ENCODE measurements around the gene PIK3R2.

DNA sequence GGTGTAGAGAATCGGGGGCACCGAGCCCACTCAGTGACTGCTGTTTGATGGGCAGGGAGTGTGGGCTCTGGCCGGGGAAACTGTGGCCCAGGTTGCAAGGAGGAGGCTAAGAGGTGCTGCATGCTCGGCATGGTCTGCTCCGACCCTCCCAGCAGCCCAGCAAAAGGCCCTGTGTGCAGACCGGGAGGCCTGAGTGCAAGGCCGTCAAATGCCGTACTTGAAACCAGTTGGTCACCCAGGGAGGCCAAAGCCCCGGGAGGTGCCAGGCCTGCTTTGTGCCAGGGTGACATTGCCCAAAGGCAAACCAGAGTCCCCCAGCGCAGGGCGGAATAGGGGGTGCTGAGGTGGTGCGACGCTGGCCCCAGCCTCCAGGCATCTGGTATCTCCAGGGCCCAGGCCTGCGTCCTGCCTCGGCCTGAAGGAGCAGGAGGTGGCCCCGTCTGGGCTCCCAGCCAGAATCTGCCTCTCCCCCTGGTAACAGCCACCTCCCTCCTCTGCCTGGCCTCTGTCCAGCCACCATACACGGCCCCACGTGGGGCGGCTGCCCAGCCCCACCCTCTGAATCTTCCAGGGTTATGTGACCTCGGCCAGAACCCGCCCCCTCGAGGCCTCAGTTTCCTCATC lies 4.0 kb downstream of the PIK3R2 start:
- TF ChIP-seq, protein P1, sequence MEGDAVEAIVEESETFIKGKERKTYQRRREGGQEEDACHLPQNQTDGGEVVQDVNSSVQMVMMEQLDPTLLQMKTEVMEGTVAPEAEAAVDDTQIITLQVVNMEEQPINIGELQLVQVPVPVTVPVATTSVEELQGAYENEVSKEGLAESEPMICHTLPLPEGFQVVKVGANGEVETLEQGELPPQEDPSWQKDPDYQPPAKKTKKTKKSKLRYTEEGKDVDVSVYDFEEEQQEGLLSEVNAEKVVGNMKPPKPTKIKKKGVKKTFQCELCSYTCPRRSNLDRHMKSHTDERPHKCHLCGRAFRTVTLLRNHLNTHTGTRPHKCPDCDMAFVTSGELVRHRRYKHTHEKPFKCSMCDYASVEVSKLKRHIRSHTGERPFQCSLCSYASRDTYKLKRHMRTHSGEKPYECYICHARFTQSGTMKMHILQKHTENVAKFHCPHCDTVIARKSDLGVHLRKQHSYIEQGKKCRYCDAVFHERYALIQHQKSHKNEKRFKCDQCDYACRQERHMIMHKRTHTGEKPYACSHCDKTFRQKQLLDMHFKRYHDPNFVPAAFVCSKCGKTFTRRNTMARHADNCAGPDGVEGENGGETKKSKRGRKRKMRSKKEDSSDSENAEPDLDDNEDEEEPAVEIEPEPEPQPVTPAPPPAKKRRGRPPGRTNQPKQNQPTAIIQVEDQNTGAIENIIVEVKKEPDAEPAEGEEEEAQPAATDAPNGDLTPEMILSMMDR (IDR thresholded peaks at IDR 0.05), result no peak
- peak in 1 of 2 donors; percentile 50 for TF ChIP-seq POLR2A (IDR thresholded peaks at IDR 0.05)
